ENCODE results near the gene LIN28B. TPM values are rescaled to one million over a fixed set of nuclear protein-coding genes. Genes with fewer than 3 reads are reported as not detected.
"Not testable (repeated sequence)": the region's sequence is repeated elsewhere in the genome, so short reads cannot be mapped to it uniquely, and the experiment has no call there.

Gene LIN28B
- total RNA-seq, 4 donors from 2014 or later = not detected

DNA sequence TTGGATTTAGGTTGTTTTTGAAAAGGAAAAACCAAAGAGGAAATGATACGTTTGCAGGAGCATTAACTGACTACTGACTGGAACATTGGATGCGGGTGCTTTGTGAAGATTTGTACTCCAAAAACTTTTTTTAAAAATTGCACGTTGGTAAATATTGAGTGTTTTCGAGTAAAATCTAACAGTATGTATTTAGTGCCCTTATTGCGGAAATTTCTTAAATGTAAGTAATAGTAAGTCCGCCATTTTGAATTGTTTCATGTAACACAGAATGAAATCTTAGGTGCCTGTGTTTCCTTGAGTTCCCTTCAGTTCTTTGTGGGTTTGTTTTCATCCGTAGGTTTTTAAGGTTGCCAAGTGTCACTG lies 15.2 kb upstream of the LIN28B start:
- Histone ChIP-seq H3K4me3 (peak overlapping the region in 1 of 4 donors; percentile 42), H3K27me3 (peaks cover 0 to 7% of the 10 kb centered on the region in 2 donors), H3K27ac (no peak overlapping the region), H3K36me3 (no peaks in the 10 kb centered on the region), H3K9me3 (no peaks in the 10 kb centered on the region), H3K4me1 (peaks cover 0 to 6% (median 0%) of the 10 kb centered on the region in 4 donors)
- no peak for DNase-seq
- TF ChIP-seq POLR2A (IDR thresholded peaks at IDR 0.05) (no peak), CTCF (IDR thresholded peaks at IDR 0.05) (no peak)

- H3K4me3 ChIP-seq = no peak overlapping the region
- H3K27me3 ChIP-seq = peaks cover 0 to 7% of the 10 kb centered on the region in 2 donors
- DNase-seq = no peak
- H3K4me1 ChIP-seq = peaks cover 0 to 6% (median 0%) of the 10 kb centered on the region in 4 donors
- no peak overlapping the region for H3K27ac ChIP-seq
- H3K9me3 ChIP-seq = no peaks in the 10 kb centered on the region
- no peaks in the 10 kb centered on the region for H3K36me3 ChIP-seq
- no peak for TF ChIP-seq CTCF (IDR thresholded peaks at IDR 0.05)
- TF ChIP-seq POLR2A (IDR thresholded peaks at IDR 0.05) = no peak
These were observed 13.1 kb upstream of the LIN28B start for GRCh38 chr6:104943781-104944180.

DNA sequence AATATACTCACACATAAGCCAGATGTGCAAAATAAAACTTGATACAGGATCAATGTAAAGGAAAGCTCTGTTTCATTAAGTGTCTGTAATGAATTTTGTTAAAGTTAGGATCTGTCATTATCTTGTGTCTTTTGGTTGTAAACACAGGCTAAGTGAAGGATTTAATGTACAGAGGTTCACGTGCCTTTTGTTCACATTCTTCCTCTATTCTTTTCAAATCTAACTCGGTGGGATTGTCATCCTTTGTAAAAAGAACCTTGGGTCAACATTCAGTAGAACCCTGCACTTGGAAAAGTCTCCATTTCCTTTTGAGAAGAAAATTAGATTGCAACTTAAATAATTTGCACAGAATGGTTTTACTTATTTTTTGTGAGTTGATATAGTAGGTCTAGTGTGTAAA lies 7.7 kb upstream of the LIN28B start:
- no peak overlapping the region for H3K27ac ChIP-seq
- no peaks in the 10 kb centered on the region for H3K9me3 ChIP-seq
- TF ChIP-seq POLR2A (IDR thresholded peaks at IDR 0.05) (no peak), CTCF (IDR thresholded peaks at IDR 0.05) (no peak)
- no peak overlapping the region for H3K4me3 ChIP-seq
- DNase-seq = no peak
- no peaks in the 10 kb centered on the region for H3K4me1 ChIP-seq
- H3K36me3 ChIP-seq = no peaks in the 10 kb centered on the region
- peaks cover 0 to 20% of the 10 kb centered on the region in 2 donors for H3K27me3 ChIP-seq

- no peak overlapping the region for H3K27ac ChIP-seq
- no peaks in the 10 kb centered on the region for H3K4me1 ChIP-seq
- H3K36me3 ChIP-seq = no peaks in the 10 kb centered on the region
- no peak for TF ChIP-seq POLR2A (IDR thresholded peaks at IDR 0.05)
- no peak for TF ChIP-seq CTCF (IDR thresholded peaks at IDR 0.05)
- no peaks in the 10 kb centered on the region for H3K9me3 ChIP-seq
- H3K4me3 ChIP-seq = no peak overlapping the region
- peaks cover 0 to 23% of the 10 kb centered on the region in 2 donors for H3K27me3 ChIP-seq
- DNase-seq = no peak
These were observed 5.2 kb upstream of the LIN28B start for GRCh38 chr6:104951677-104952076.

GRCh38 chr6:104952911-104953399 lies 4.0 kb upstream of the LIN28B start:
- Histone ChIP-seq H3K4me3 (no peak overlapping the region), H3K27ac (no peak overlapping the region), H3K27me3 (peaks cover 0 to 34% of the 10 kb centered on the region in 2 donors), H3K9me3 (no peaks in the 10 kb centered on the region), H3K36me3 (no peaks in the 10 kb centered on the region), H3K4me1 (no peaks in the 10 kb centered on the region)
- TF ChIP-seq CTCF (IDR thresholded peaks at IDR 0.05) = no peak
- no peak for TF ChIP-seq POLR2A (IDR thresholded peaks at IDR 0.05)
- DNase-seq = no peak

DNA sequence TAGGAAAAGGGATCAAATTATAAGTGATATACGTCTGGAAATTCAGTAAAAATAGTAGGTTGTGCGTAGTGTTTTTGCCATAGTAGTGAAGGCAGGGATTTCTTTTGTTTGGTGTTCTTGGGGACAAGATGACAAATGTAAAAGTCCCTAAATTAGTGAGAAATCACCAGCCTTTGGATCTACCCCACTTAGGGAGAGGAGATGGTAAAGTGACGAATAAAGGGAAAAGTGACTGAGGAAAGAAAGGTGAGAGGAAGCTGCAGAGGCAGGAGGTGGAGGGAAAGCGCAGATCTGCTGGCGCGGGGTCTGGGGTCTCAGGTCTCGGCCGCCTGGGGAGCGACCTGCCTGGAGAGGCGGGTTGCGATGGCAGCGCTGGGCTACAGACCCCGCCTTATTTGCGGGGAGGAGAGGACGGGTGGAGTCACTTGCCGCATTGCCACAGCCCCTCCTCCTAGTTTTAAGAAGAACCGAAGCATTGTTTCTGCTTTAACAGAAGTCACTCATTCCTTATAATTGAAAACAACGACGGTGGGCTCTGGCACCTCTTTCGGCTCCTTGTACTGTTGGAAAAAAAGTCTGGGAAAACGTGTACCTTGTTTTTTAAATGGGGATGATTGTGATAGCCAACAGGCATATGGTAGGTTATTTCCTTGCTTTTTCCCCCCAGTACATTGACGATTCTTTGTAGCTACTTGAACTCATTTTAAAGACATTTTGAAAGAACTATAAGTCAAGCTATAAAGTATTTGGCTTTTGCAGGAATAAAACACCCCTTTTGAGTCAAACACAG lies 3.3 kb upstream of the LIN28B start:
- not testable (repeated sequence) for H3K4me3 ChIP-seq, DNase-seq, H3K9me3 ChIP-seq, H3K27ac ChIP-seq, H3K36me3 ChIP-seq, H3K4me1 ChIP-seq
- peaks cover 0 to 38% of the 10 kb centered on the region in 2 donors for H3K27me3 ChIP-seq
